NCI-H748 treated with DMSO at 0.1 percent for 48 hours (cell line): ENCODE results near the gene METTL9.
"Not testable (repeated sequence)": the region's sequence is repeated elsewhere in the genome, so short reads cannot be mapped to it uniquely, and the experiment has no call there.

Experiments used
- DNase-seq: peaks from one replicate; lab custom pipeline; 2025; lab: John Stamatoyannopoulos, UW

The METTL9 gene

GRCh38 chr16:21611198-21611555, 11.8 kb downstream of the METTL9 start:
- no peak for DNase-seq

- no peak for DNase-seq
Observed at GRCh38 chr16:21611556-21612384, 12.4 kb downstream of the METTL9 start.

DNA sequence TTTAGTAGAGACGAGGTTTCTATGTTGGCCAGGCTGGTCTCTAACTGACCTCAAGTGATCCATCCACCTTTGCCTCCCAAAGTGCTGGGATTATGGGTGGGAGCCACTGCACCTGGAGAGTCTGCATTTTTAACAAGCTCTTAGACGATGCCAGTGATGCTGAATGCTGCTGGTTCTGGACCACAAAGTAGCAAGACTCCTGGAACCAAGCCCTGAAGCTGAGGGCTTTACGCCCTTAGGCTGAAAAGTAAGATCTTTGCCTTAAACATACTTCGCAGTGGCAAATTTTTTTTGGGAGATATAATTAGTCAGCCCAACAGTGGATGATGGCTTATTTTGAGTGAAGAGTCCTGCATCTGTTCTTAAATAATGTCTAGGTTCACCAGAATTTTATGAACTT, 14.0 kb downstream of the METTL9 start:
- DNase-seq, result no peak

DNA sequence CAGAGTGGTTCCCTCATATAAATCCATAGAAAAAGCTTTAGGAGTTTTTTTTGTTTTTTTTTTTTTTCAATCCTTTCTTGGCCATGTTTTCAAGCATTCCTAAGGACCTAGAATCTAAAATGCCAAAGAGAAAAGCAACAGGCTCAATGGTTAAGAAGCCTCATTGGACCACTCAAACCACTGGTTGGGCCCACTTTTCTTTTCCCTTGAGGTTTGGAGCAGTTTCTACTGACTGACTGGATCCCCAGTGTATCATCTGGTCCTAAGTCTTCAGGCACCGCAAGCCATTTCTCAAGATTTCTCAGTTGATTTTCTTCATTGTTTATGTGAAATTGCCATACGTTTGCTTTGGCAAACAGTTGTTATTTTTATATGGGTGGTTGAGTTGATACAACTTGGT, 14.4 kb downstream of the METTL9 start:
- no peak for DNase-seq

DNA sequence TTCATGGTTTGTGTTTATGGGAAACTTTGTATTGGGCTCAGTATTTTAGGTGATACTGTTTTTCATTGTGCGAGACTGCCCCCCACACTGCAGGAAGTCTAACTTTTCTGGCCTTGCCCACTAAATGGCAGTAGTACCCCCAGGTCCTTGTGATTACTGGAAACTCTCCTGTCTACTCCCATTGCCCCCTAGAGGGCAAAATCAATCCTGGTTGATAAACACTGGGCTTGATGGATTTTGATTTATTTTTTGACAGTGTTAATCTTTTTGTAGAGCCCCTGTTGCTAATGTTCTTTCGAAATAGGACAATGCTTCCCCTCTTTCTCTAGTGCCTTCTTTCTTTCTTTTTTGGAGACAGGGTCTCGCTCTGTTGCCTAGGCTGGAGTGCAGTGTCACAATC, 15.5 kb downstream of the METTL9 start:
- no peak for DNase-seq

- no peak for DNase-seq
Observed at GRCh38 chr16:21617607-21618006, 18.2 kb downstream of the METTL9 start.

DNA sequence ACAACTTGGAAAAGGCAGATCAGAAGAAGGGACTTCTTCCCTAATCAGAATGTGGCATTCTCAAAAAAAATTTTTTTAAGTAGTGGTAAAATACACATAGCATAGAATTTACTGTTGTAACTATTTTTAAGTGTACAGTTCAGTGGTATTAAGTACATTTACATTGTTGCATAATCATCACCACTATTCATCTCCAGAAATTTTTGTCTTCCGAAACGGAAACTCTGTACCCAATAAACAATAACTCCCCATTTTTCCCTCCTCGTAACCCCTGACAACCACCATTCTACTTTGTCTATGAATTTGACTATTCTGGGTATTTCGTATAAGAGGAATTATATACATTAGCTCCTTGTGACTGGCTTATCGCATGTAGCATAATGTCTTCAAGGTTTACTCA, 18.9 kb downstream of the METTL9 start:
- DNase-seq, result no peak

GRCh38 chr16:21619765-21620425, 20.5 kb downstream of the METTL9 start:
- no peak for DNase-seq

- no peak for DNase-seq
Observed at GRCh38 chr16:21620592-21620991, 21.2 kb downstream of the METTL9 start.

DNA sequence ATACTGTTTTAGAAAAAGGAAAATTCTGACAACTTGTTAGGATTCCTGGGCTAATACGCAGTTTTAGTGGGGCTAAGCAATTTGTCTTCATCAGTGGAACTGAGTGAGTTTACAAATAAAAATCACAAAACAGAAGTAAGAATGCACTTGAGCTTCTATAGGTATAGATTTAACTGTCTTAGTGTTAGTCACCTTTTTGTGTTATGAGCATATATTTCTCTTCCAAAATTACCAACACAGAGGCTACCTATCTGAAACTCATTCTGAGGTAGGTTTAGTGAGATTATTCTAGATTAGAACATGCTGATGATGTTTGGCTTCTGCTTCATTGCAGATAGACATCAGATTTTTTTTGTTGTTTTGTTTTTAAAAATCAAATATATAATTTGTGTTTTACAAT, 23.2 kb downstream of the METTL9 start:
- DNase-seq, result no peak

DNA sequence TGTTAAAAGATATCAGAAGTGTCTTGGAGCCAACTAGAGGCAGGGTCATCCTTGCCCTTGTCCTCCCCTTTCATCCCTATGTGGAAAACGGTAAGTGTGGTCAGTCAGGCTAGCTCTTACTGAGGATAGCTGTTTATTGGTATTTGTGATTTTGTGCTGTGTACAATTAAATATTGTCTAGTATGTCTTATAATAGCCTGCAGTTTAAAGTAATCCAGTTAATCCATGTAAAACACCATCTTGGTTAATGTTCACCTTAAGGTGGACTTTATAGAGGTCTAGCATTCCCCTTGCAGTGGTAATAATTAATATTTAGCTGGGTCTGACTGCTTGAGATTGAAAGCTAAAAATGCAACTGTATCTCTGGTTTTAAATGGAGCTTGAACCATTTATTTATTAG, 25.6 kb downstream of the METTL9 start:
- no peak for DNase-seq

- no peak for DNase-seq
Observed at GRCh38 chr16:21626659-21627277, 27.4 kb downstream of the METTL9 start.

DNA sequence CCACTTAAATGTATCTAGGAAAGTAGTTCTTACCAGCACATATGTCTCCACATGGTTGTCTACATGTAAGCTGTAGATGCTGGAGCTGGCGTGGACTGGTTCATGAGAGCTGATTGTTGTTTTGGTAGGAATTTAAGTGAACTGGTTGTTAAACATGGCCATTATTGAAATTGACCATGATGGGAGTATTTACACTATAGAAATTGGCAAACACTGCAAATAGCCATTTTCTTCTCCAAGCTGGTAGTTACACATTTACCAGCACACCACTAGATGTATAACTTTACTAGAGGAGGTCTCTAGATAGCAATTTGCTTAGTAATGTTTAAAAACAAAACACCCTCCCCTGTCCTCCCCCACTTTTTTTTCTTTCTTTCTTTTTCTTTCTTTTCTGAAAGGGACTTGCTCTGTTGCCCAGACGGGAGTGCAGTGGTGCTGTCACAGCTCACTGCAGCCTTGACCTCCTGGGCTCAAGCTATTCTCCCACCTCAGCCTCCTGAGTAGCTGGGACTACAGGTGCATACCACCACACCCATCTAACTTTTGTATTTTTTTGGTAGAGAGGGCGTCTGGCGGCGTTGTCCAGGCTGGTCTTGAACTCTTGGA, 28.8 kb downstream of the METTL9 start:
- no peak for DNase-seq

- DNase-seq, result no peak
Observed at GRCh38 chr16:21628772-21629171, 29.4 kb downstream of the METTL9 start.

DNA sequence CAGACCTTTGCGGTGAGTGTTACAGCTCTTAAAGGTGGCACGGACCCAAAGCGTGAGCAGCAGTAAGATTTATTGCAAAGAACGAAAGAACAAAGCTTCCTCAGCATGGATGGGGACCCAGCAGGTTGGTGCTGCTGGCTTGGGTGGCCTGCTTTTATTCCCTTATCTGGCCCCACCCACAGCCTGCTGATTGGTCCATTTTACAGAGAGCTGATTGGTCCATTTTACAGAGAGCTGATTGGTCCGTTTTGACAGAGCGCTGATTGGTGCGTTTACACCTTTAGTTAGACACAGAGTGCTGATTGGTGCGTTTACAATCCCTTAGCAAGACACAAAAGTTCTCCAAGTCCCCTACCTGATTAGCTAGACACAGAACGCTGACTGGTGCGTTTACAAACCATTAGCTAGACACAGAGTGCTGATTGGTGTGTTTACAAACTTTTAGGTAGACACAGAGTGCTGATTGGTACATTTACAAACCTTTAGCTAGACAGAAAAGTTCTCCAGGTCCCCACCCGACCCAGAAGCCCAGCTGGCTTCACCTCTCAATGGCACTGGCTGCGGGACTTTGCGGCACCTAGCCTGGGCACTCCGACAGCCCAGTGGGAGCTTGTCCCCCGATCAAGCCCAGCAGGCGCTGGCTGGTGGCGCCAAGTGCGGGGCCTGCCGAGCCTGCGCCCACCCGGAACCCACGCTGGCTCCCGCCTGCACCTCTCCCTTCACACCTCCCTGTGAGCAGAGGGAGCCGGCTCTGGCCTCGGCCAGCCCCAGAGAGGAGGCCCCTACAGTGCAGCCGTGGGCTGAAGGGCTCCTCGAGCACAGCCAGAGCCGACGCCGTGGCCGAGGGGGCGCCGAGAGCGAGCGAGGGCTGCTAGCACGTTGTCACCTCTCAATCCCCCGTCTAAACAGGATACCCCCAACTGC, 30.5 kb downstream of the METTL9 start:
- not testable (repeated sequence) for DNase-seq

DNA sequence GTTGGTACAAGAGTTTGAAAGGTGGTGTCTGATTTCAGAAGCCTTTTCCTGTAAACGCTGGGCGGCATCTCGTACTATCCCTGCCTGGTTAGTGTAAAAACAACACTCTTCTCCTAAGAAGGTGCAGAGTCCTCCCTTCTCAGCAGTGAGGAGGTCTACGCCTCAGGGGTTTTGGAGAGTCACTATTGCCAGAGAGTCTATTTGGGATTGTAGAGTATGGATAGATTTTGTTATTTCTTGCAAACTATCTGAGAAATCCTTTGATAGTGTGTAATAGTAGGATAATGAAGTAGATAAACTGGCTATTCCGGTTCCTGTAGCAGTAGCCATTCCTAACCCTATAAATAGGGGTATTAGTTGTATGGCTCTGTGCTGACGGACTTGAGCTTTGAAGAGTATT, 31.5 kb downstream of the METTL9 start:
- not testable (repeated sequence) for DNase-seq

GRCh38 chr16:21631376-21631775, 32.0 kb downstream of the METTL9 start:
- DNase-seq, result not testable (repeated sequence)

DNA sequence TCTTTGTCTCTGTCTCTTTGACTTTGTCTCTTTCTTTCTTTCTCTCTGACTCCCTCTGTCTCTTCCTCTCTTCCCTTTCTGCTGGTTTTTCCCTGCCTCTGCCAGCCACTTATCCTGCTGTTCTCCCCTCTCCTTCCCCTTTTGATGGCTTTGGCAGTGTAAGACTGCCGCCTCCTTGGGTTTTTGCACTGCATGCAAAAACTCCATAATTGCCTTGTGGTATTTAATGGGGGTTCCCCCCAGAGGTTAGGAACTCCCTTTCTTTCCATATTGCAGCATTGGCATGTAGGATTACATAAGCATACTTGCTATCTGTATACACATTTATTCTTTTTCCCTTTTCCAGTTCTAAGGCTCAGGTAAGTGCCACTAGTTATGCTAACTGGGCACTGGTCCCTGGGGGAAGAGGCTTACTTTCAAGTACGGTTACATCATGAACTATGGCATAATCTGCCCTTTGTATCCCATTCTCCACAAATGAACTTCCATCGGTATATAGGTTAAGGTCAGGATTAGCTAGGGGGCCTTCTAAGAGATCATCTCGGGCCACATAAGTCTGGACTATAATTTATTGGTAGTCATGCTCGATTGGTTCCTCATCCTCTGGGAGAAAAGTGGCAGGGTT, 32.7 kb downstream of the METTL9 start:
- not testable (repeated sequence) for DNase-seq

DNA sequence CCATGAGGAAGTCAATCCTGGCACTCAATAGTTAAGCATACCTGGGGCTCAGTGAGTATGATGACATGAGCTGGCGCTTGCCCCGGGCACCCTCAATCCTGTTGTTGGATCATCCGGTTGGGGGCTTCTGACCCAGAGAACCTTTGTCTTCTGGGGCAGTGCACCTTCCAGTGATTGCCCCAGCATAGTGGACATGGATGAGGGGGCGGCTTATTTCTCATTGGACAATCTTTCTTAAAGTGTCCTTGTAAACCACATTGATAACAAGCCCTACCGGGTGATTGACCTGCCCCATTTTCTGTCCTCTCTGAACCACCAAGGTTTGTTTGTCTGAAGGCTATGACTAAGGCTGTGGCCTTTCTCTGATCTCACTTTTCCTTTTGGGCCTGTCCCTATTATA, 34.8 kb downstream of the METTL9 start:
- no peak for DNase-seq

DNA sequence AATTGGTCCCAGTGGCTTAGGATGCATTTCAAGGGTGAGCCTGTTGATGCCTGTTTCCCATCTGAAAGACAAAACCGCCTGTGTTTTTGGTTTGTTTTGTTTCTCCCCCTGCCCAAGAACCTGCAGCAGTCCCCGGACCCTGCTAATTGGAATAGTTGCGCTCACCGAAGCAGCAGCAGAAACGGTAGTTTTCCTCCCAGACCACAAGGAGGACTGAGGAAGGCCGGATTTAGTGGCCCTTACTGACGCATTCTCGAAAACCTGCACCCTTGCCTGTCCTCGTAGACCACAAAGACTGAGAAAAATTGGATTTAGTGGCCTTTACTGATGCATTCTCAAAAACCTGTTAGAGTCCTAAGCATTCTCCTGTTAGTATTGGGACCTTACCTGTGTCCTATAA, 36.3 kb downstream of the METTL9 start:
- DNase-seq, result not testable (repeated sequence)
